GM21619 (cell line): Measurements from ENCODE around the gene CMTM4.
"Not testable (repeated sequence)": the region's sequence is repeated elsewhere in the genome, so short reads cannot be mapped to it uniquely, and the experiment has no call there.

Source experiments
- ATAC-seq: cut with Tn5 transposase; IDR thresholded peaks from one replicate; pipeline ENCODE4 v1.9.1; 2021; ENCODE audit not compliant: unreplicated experiment

Gene CMTM4

GRCh38 chr16:66676599-66676998, 19.9 kb downstream of the CMTM4 start:
- ATAC-seq = no peak

GRCh38 chr16:66673691-66674090, 22.9 kb downstream of the CMTM4 start:
- no peak for ATAC-seq

GRCh38 chr16:66670691-66671388, 25.7 kb downstream of the CMTM4 start:
- ATAC-seq = no peak

- no peak for ATAC-seq
Observed at GRCh38 chr16:66668777-66669444, 27.6 kb downstream of the CMTM4 start.

- ATAC-seq = no peak
Observed at GRCh38 chr16:66667944-66668343, 28.6 kb downstream of the CMTM4 start.

GRCh38 chr16:66662445-66663194, 33.9 kb downstream of the CMTM4 start:
- no peak for ATAC-seq

GRCh38 chr16:66661671-66662346, 34.7 kb downstream of the CMTM4 start:
- ATAC-seq = not testable (repeated sequence)

GRCh38 chr16:66661210-66661560, 35.4 kb downstream of the CMTM4 start:
- ATAC-seq = no peak

- no peak for ATAC-seq
Observed at GRCh38 chr16:66660422-66661209, 35.9 kb downstream of the CMTM4 start.

- no peak for ATAC-seq
Observed at GRCh38 chr16:66658860-66659190, 37.7 kb downstream of the CMTM4 start.

- no peak for ATAC-seq
Observed at GRCh38 chr16:66658143-66658859, 38.2 kb downstream of the CMTM4 start.

GRCh38 chr16:66656547-66656946, 40.0 kb downstream of the CMTM4 start:
- ATAC-seq = no peak

- ATAC-seq = no peak
Observed at GRCh38 chr16:66653581-66654350, 42.8 kb downstream of the CMTM4 start.

- no peak for ATAC-seq
Observed at GRCh38 chr16:66652661-66653360, 43.7 kb downstream of the CMTM4 start.

GRCh38 chr16:66651965-66652364, 44.6 kb downstream of the CMTM4 start:
- ATAC-seq = no peak

- ATAC-seq = no peak
Observed at GRCh38 chr16:66651474-66651765, 45.1 kb downstream of the CMTM4 start.

GRCh38 chr16:66650707-66651473, 45.7 kb downstream of the CMTM4 start:
- peak; percentile 87 for ATAC-seq

GRCh38 chr16:66649636-66650205, 46.8 kb downstream of the CMTM4 start:
- ATAC-seq = no peak
